ENCODE data around the gene CALML6. TPM values are rescaled to one million over a fixed set of nuclear protein-coding genes. Genes with fewer than 3 reads are reported as not detected.

Gene CALML6
- total and polyA plus RNA-seq, 2 of the 8 experiments (the other 6 are each of a cell fraction or from before 2014, with no cell fraction given) = 0.54 to 1.3 TPM

DNA sequence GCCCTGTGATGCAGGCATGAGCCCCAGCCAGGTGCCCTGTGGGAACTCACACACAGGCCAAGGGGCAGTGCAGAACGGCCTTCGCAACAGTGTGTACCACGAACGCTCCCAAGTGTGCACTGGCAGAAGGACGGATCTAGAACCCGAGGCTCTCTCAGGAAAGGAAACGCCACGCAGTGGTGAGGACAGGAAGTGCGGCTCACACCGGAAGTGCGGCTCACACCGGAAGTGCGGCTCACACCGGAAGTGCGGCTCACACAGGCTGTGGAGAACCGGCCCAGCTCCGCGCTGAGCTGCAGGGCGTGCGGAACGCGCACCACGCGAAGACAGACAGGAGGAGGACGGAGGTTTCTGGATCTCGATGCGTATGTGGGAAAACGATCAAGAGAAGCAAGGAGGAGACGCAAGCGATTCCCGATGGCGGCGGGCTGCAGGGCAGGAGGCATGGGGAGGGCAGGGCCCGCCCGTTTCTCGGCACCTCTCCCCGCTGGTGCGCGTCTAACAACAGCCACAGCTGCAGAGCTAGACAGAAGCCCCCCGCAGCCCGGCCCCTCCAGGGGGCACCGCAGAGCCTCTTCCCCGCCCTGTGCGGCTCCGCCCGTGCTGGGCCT lies 39.9 kb downstream of the CALML6 start:
- POLR2A ChIA-PET (ENCODE audit: partially characterized antibody) = no interaction called here
- WGBS, 2 experiments (ENCODE audit: extremely low coverage in 1 of 2, insufficient coverage in 1 of 2, insufficient read length in 1 of 2, insufficient replicate concordance in 2 of 2, low coverage in 1 of 2, low lambda C conversion rate in 2 of 2, missing lambda C conversion rate in 1 of 2) = 93% methylated on average over 43 of the region's 46 CpGs; no CpG with 5 or more reads in 1 of the 2 experiments

More for the DNA sequence above, 39.9 kb downstream of the CALML6 start:
- DNase-seq (ENCODE audit: low read depth in 1 of 2, low spot score in 2 of 2) (no peak), FAIRE-seq (no peak)
- Histone ChIP-seq H2BK15ac (ENCODE audit: low read length) (no peak overlapping the region), H3K23ac (ENCODE audit: insufficient read length) (no peak overlapping the region), H4K5ac (ENCODE audit: insufficient read length, low read depth, low read length) (no peak overlapping the region), H2BK12ac (ENCODE audit: low read depth, low read length) (peak overlapping the region; percentile 60; the same call in 1 of the 2 replicates), H4K91ac (replicated peaks; ENCODE audit: insufficient read length, low read length) (no peak overlapping the region), H3K56ac (replicated peaks; ENCODE audit: insufficient read length, low read depth, low read length) (no peak overlapping the region), H3K27ac (ENCODE audit: low read depth, low read length) (no peak overlapping the region), H2AFZ (ENCODE audit: low read length) (no peak overlapping the region), H3K36me3 (ENCODE audit: control insufficient read depth in 2 of 4, insufficient read depth in 4 of 4, low read length in 3 of 4) (no peaks in the 10 kb centered on the region; a peak in 1 of 8 replicates), H3K4me3 (ENCODE audit: extremely low read depth in 1 of 4, insufficient read depth in 2 of 4, low read depth in 3 of 4, low read length in 4 of 4) (no peak overlapping the region), H3K27me3 (replicated peaks in 1 of 4; ENCODE audit: control insufficient read depth in 3 of 4, extremely low read depth in 1 of 4, insufficient read depth in 3 of 4, low read length in 3 of 4) (no peaks in the 10 kb centered on the region; a peak in 1 of 7 replicates), H3K79me2 (ENCODE audit: control insufficient read depth in 1 of 2, insufficient read depth in 2 of 2, low read length in 2 of 2) (no peaks in the 10 kb centered on the region), H3K23me2 (ENCODE audit: low read depth, low read length) (no peaks in the 10 kb centered on the region; the same call in 1 of the 2 replicates), H2BK5ac (ENCODE audit: low read depth, low read length) (no peak overlapping the region), H2BK20ac (ENCODE audit: low read length) (no peak overlapping the region), H3K4me1 (replicated peaks in 1 of 4; ENCODE audit: control insufficient read depth in 3 of 4, insufficient read depth in 4 of 4, low read length in 3 of 4) (peaks cover 0 to 3% (median under 1%) of the 10 kb centered on the region in 4 experiments; a peak in 4 of 7 replicates), H4K8ac (ENCODE audit: extremely low read depth, insufficient read depth, low read length) (peak overlapping the region; percentile 41; the same call in 1 of the 2 replicates), H3K4ac (replicated peaks; ENCODE audit: insufficient read length, low read depth, low read length) (no peak overlapping the region), H4K20me1 (replicated peaks in 1 of 2; ENCODE audit: control insufficient read depth in 1 of 2, insufficient read depth in 2 of 2, low read length in 2 of 2) (peaks cover 0 to 1% of the 10 kb centered on the region in 2 experiments), H3K79me1 (ENCODE audit: low read depth, low read length) (no peaks in the 10 kb centered on the region), H3K4me2 (ENCODE audit: insufficient read depth in 1 of 2, low read depth in 2 of 2, low read length in 2 of 2) (no peak overlapping the region), H2BK120ac (replicated peaks; ENCODE audit: low read depth, low read length) (no peak overlapping the region), H3K18ac (ENCODE audit: extremely low read depth, low read length) (no peak overlapping the region), H3K14ac (ENCODE audit: insufficient read length) (no peak overlapping the region), H3K9ac (replicated peaks in 1 of 4; ENCODE audit: extremely low read depth in 1 of 4, low read depth in 3 of 4, low read length in 3 of 4) (no peak overlapping the region), H3K9me3 (ENCODE audit: insufficient read depth in 2 of 2, low read depth in 1 of 2, low read length in 1 of 2) (peaks cover 0 to 5% of the 10 kb centered on the region in 2 experiments; a peak in 1 of 4 replicates), H2AK5ac (ENCODE audit: low read depth, low read length) (peak overlapping the region; percentile 53; the same call in 1 of the 2 replicates)
- CTCF ChIA-PET (ENCODE audit: partially characterized antibody) = interaction anchor here (0.6 to 15.6 kb wide), 16 partner anchors 10 to 286 kb away, joined by 3 to 249 read pairs (median 3); partner anchors contain the start of gene PRKCZ
- TF ChIP-seq SRF (IDR thresholded peaks at IDR 0.05; ENCODE audit: low read depth, low read length) (no peak), RAD21 (IDR thresholded peaks at IDR 0.05 in 1 of 2, conservative IDR thresholded peaks at IDR 0.05 in 1 of 2; ENCODE audit: low read depth in 2 of 2, low read length in 2 of 2) (0 out of 4 replicates have a peak, but pooled peaks of 1 of the 2 experiments have one; percentile 5), BACH1 (IDR thresholded peaks at IDR 0.05; ENCODE audit: low read length) (peak; percentile 81), FOSL1 (IDR thresholded peaks at IDR 0.05; ENCODE audit: insufficient read depth, low read depth, low read length) (no peak), EGR1 (IDR thresholded peaks at IDR 0.05; ENCODE audit: borderline replicate concordance, low read depth, low read length) (peak; percentile 39; the same call in 1 of the 2 replicates)
- TF ChIP-seq, protein P1, sequence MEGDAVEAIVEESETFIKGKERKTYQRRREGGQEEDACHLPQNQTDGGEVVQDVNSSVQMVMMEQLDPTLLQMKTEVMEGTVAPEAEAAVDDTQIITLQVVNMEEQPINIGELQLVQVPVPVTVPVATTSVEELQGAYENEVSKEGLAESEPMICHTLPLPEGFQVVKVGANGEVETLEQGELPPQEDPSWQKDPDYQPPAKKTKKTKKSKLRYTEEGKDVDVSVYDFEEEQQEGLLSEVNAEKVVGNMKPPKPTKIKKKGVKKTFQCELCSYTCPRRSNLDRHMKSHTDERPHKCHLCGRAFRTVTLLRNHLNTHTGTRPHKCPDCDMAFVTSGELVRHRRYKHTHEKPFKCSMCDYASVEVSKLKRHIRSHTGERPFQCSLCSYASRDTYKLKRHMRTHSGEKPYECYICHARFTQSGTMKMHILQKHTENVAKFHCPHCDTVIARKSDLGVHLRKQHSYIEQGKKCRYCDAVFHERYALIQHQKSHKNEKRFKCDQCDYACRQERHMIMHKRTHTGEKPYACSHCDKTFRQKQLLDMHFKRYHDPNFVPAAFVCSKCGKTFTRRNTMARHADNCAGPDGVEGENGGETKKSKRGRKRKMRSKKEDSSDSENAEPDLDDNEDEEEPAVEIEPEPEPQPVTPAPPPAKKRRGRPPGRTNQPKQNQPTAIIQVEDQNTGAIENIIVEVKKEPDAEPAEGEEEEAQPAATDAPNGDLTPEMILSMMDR (IDR thresholded peaks at IDR 0.05; ENCODE audit: control extremely low read depth in 1 of 3, insufficient read depth in 1 of 3, low read depth in 1 of 3, low read length in 3 of 3) = peak in 2 of 3 experiments; percentile 50 to 51; a peak in 2 of 4 replicates
